Measurements from ENCODE around the gene GALNT13. TPM values are rescaled to one million over a fixed set of nuclear protein-coding genes. Genes with fewer than 3 reads are reported as not detected.

GALNT13 gene
- total RNA-seq, 4 donors from 2014 or later = 0.16 to 11.9 (median 1.3) TPM

DNA sequence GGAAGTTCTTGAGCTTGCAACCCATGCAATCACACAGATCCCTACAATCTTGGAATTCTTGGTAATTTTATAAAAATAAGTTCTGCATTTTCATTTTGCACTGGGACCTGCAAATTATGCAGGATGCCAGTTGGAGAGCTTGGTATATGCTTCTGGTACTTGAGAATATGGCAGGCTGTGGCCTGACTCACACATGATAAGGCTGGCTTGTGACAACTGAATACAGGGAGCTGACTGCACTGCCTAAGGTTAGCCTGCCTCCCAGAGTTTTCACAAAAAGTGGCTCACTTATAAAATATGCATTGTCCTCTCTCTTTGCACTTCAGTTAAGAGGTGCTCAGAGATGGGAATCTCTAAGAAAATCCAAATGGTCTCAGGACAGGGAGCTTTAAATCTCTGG, 561.3 kb downstream of the GALNT13 start:
- Histone ChIP-seq H3K4me1 (no peaks in the 10 kb centered on the region), H3K27ac (no peak overlapping the region), H3K9me3 (no peaks in the 10 kb centered on the region), H3K27me3 (no peaks in the 10 kb centered on the region), H3K4me3 (no peak overlapping the region), H3K36me3 (no peaks in the 10 kb centered on the region)
- TF ChIP-seq EP300 (IDR thresholded peaks at IDR 0.05) (no peak), POLR2AphosphoS5 (IDR thresholded peaks at IDR 0.05) (no peak), POLR2A (IDR thresholded peaks at IDR 0.05) (no peak), CTCF (IDR thresholded peaks at IDR 0.05) (no peak)
- no peak for ATAC-seq

- TF ChIP-seq POLR2A (IDR thresholded peaks at IDR 0.05) = no peak
- Histone ChIP-seq H3K36me3 (no peaks in the 10 kb centered on the region), H3K27me3 (no peaks in the 10 kb centered on the region), H3K9me3 (no peaks in the 10 kb centered on the region), H3K4me3 (no peak overlapping the region), H3K4me1 (no peaks in the 10 kb centered on the region), H3K27ac (no peak overlapping the region)
- WGBS, 2 donors (ENCODE audit: low coverage in 1 of 2) = 54 to 66% methylated on average over 4 to 8 of the region's 8 CpGs
- ATAC-seq = no peak
These were observed 565.4 kb downstream of the GALNT13 start for GRCh38 chr2:154437104-154437503.

DNA sequence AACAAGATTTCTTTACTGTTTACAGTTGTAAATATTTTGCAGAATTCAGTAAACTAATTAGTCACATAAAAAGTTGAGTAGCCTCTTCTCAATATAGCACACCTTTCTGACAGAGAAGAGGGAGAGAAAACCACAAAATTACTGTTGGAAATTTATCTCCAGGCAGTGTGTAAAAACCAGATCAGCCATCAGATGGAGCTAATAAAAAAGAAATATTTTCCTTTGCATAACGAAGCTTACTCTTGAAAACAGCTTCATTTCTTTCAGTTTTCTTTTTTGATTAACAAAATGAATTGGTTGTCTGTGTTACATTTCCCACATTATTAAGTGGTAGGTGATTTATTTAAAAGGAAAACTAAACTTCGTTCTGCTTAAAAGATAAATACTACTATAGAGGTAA, 567.4 kb downstream of the GALNT13 start:
- Histone ChIP-seq H3K27ac (no peak overlapping the region), H3K4me3 (no peak overlapping the region), H3K27me3 (no peaks in the 10 kb centered on the region), H3K4me1 (no peaks in the 10 kb centered on the region), H3K36me3 (no peaks in the 10 kb centered on the region), H3K9me3 (no peaks in the 10 kb centered on the region)
- WGBS, 2 donors (ENCODE audit: low coverage in 1 of 2) = 23 to 54% methylated on average over 1 to 2 of the region's 2 CpGs
- no peak for ATAC-seq
- no peak for TF ChIP-seq EP300 (IDR thresholded peaks at IDR 0.05)
- TF ChIP-seq CTCF (IDR thresholded peaks at IDR 0.05) = peak in 1 of 4 experiments; percentile 17

- Histone ChIP-seq H3K36me3 (no peaks in the 10 kb centered on the region), H3K27ac (no peak overlapping the region), H3K4me3 (no peak overlapping the region), H3K4me1 (no peaks in the 10 kb centered on the region), H3K9me3 (no peaks in the 10 kb centered on the region), H3K27me3 (no peaks in the 10 kb centered on the region)
- no peak for TF ChIP-seq POLR2AphosphoS5 (IDR thresholded peaks at IDR 0.05)
- no peak for TF ChIP-seq EP300 (IDR thresholded peaks at IDR 0.05)
- TF ChIP-seq POLR2A (IDR thresholded peaks at IDR 0.05) = no peak
- TF ChIP-seq CTCF (IDR thresholded peaks at IDR 0.05) = no peak
- no peak for ATAC-seq
These were observed 572.2 kb downstream of the GALNT13 start for GRCh38 chr2:154443919-154444318.

GRCh38 chr2:154446324-154446723, 574.6 kb downstream of the GALNT13 start:
- WGBS, 2 donors (ENCODE audit: low coverage in 1 of 2) = 93 to 100% methylated on average over 2 of the region's 2 CpGs

More at GRCh38 chr2:154446324-154446723, 574.6 kb downstream of the GALNT13 start:
- Histone ChIP-seq H3K4me1 (no peaks in the 10 kb centered on the region), H3K27ac (no peak overlapping the region), H3K36me3 (no peaks in the 10 kb centered on the region), H3K27me3 (no peaks in the 10 kb centered on the region), H3K9me3 (no peaks in the 10 kb centered on the region), H3K4me3 (no peak overlapping the region)
- no peak for ATAC-seq
- TF ChIP-seq CTCF (IDR thresholded peaks at IDR 0.05) (no peak), POLR2A (IDR thresholded peaks at IDR 0.05) (no peak), EP300 (IDR thresholded peaks at IDR 0.05) (no peak), POLR2AphosphoS5 (IDR thresholded peaks at IDR 0.05) (no peak)

All from gastroesophageal sphincter (tissue), 4 donors.